ENCODE data around the gene ARHGEF37.

Gene ARHGEF37

GRCh38 chr5:149629421-149629820 is 48.1 kb downstream of the ARHGEF37 start:
- no peak for DNase-seq (ENCODE audit: low read depth)

GRCh38 chr5:149630337-149630736 is 49.0 kb downstream of the ARHGEF37 start:
- DNase-seq (ENCODE audit: low read depth) = no peak

DNA sequence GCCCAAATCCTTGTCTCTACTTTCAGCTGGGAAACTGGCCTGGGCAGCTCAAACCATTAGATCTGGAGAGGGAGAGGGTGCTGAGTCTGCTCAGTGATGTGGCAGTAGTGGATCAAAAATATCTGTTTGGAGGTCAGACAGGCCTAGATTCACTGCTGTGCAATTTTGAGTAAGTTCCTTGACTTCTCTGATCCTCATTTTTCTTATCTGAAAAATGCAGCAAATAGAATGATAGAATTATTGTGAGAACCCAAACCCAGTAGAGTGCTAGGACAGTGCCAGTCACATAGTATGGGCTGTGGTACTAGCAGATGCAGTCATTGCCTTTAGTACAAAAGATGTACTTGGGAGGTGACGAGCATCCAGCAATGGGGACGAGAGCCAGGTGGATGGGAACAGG is 50.2 kb downstream of the ARHGEF37 start:
- no peak for DNase-seq (ENCODE audit: low read depth)

DNA sequence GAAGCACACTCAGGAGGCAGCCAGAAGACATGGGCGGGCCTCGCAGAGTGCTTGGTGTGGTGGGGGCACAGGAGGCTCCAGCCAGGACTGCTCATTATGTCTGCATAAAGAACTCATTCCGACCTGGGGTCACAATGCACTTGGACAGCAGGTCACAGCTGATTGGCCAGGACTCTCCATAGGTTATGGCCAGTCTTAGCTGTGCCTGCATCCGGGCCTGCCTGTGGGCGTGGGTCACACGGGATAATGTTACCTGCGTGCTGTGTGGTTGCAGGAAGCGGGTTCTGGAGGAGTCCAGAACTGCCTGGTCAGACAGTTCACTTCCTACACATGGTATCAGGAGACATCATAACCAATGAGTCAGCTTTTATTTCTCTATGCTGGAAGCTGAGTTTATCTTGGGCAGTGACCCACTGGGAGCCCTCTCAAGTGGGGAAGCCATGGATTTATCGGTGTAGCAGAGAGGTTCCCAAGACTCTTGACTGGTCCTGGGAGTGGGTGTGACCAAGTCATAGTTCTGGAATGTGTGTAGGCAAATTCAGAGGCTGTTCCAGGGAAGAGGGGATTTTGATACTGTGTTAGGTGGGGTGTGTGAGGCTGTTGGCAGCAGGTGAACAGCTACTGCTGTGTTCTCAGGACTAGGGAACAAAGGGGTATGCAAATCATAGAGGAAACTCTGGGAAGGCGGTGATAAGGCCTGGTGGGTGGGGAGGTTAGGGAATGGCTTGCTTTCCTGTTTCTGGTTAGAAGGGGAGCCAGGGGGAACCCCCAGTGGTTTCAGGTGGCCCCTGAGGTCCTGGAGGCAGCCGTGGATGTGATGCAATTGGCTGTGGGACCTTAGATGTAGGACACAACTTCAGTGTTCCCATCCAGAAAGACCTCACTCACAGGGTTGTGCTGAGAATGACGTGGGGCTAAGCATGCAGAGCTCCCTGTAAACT is 51.3 kb downstream of the ARHGEF37 start:
- DNase-seq (ENCODE audit: low read depth) = no peak

- no peak for DNase-seq (ENCODE audit: low read depth)
These were observed 52.4 kb downstream of the ARHGEF37 start for GRCh38 chr5:149633476-149634350.

DNA sequence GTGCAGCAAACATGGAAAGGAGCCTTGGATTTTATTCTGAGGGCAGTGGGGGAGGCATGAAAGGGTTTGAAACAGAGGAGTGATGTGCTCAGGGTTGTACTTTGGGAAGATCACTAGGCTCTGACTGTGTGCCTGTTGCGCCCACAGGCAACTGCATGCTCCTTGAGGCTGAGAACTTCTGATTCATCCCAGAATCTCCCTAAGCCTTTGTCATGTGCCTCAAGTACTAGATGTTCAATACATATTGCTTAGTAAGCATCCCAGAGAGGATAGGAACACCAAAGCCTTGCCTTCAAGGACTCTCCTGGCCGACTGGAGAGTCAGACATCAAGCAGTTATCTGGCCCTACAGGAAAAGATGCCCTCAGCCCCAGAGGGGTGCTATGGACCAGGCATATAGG is 54.1 kb downstream of the ARHGEF37 start:
- DNase-seq (ENCODE audit: low read depth) = no peak

GRCh38 chr5:149636191-149636860 is 55.0 kb downstream of the ARHGEF37 start:
- DNase-seq (ENCODE audit: low read depth) = no peak

GRCh38 chr5:149636861-149637246 is 55.6 kb downstream of the ARHGEF37 start:
- DNase-seq (ENCODE audit: low read depth) = no peak

- no peak for DNase-seq (ENCODE audit: low read depth)
These were observed 56.8 kb downstream of the ARHGEF37 start for GRCh38 chr5:149638136-149638535.

DNA sequence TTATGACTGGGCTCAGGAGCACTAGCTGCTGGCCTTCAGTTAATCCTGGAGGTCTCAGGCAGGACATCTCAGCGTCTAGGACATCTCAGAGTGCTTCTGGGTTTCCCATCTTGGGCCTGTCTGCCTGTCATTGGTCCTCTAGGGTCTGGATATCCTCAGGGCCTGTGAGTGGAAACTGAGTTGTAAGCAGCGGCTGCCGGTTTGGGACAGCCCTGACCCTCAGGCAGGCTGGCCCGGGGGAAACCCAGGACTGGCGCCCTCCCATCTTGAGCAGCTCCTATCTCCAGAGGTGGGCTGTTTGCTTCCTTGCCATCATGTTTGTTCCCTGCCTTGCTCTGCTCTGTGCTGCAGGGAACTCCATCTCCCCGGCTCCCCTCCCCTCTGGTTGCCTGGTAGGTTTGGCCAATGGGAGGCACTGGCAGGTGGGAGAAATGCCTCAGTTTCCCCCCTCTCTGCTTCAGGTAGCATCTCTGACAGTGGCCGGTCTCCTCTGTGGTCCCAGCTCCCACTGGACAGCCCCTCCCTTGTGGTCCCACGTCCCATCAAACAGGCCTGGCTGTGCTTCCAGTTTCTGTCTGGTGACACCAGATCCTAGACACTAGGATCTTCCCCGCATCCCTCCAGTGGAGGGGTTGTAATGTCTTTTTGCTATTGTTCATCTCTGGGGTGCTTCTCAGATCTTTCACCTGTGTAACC is 57.4 kb downstream of the ARHGEF37 start:
- DNase-seq (ENCODE audit: low read depth) = no peak

- DNase-seq (ENCODE audit: low read depth) = no peak
These were observed 58.4 kb downstream of the ARHGEF37 start for GRCh38 chr5:149639737-149640136.

- DNase-seq (ENCODE audit: low read depth) = no peak
These were observed 59.2 kb downstream of the ARHGEF37 start for GRCh38 chr5:149640350-149640999.

DNA sequence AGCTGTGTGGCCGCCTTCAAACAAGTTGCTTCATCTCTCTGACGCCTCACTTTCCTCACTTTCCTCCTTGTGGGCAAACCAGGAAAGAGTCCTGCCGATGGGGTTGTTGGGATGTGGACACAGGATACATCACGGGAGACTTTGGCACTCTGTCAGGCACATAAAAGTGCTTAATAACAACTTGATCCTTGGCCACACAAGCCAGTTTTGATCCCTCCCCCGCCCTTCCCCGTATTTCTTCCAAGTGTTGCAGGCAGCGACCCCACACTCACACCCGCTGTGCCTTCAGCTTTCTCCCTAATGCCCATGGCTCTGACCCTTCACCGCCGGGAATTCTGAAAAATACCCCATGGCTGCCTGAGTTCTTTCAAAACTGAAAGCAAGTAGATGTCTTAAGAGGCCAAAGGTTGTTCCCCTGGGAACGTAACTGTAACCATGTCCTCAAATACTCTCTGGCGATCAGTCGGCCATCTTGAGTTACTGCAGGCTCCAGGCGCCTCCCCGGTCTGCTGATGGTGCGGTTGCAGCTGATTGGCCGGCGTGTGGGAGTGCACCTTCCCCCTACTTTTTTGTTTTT is 59.8 kb downstream of the ARHGEF37 start:
- no peak for DNase-seq (ENCODE audit: low read depth)

GRCh38 chr5:149641600-149641999 is 60.3 kb downstream of the ARHGEF37 start:
- DNase-seq (ENCODE audit: low read depth) = no peak

DNA sequence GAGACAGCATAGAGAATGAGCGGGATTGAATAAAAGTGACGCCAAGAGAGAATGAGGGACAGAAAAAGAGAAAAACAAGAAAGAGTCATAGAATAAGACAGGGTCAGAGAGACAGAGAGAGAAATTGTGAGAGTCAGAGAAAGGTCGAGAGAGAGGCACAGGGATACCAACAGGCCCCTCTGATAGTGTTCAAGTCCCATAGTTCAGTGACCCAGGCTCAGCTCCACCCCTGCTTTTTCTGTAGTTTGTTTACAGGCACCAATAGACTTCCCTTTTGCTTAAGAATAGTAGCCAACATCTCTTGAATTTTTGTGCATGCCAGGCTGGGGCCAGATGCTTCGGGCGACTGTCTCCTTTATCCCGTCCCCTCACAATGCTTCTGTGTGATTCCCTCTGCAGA is 62.5 kb downstream of the ARHGEF37 start:
- DNase-seq (ENCODE audit: low read depth) = no peak

DNA sequence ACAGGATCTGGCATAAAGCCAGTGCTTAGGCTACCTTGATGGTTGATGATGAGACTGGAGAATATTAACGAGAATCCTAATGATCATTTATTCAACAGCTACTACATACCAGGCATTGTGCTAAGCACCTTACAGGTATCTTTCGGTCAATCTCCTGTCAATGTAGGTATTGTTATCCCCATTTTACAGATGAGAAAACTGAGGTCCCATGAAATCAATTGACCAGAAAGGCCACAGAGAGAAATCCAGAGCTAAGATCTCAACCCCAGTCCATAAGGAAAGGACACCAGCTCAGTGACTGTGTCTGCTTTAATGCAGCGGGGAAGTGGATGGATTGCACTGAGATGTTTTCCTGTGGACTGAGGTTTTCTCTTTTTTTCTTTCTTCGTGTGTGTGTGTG is 63.3 kb downstream of the ARHGEF37 start:
- DNase-seq (ENCODE audit: low read depth) = no peak

DNA sequence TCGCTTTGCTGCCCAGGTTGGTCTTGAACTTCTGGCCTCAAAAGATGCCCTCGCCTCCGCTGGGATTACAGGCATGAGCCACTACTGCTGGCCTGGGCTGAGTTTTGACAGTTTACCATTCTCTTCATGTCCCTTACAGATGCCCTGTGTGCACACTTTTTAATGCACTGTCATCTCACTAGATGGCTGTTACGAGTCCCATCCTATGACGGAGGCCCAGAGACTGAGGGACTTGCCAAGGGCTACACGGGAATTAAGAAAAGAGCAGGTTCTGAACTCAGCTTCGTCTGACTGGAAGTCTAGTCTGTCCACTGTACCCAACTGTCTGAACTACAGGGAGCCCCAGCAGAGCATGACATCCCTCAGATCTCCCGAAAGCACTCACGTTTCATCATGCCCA is 63.9 kb downstream of the ARHGEF37 start:
- no peak for DNase-seq (ENCODE audit: low read depth)

- no peak for DNase-seq (ENCODE audit: low read depth)
These were observed 64.4 kb downstream of the ARHGEF37 start for GRCh38 chr5:149645725-149646124.

DNA sequence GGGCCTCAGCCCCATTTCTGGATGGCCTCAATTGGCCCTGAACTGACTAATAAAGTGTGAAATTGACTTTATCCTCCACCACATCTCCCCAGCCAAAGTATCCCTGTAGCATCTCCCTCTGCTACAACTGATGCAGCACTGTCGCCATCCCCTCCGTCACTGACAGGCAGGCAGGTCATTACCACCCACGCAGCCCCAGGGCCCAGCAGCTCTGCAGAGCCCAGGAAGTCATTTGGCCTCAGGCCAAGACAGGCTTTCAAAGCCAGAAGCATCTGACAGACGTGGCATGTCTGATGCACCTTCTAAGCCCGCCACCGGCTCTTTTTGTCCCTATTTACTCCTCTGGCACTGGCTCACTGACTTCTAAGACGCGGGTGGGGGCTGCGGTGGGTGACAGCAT is 65.3 kb downstream of the ARHGEF37 start:
- DNase-seq (ENCODE audit: low read depth) = no peak

DNA sequence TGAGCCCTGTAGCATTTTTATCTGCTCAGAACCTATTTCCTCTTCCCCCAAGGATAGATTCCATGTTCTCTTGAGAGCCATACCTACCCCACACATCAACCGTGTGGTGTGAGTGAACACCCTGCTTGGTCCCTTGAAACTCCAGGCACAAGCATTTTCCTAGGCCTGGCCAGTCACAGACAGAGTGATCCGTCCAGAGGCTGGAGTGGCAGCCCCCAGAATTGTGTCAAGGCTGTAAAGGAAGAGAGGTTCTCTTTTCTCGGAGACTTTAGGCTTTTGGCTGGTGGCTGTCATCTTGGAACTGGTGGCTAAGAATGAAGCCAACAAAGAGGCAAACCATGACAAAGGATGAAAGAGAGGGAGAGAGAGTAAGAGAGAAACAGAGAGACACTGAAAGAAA is 66.0 kb downstream of the ARHGEF37 start:
- DNase-seq (ENCODE audit: low read depth) = no peak
